Measurements from ENCODE around the gene CPE. TPM values are rescaled to one million over a fixed set of nuclear protein-coding genes. Genes with fewer than 3 reads are reported as not detected.
"Not testable (repeated sequence)": the region's sequence is repeated elsewhere in the genome, so short reads cannot be mapped to it uniquely, and the experiment has no call there.

The CPE gene
- total RNA-seq, 1 experiment from 2014 or later, result 15.2 TPM

GRCh38 chr4:165472943-165473676 lies 94.3 kb downstream of the CPE start:
- Histone ChIP-seq H3K9me3 (replicated peaks) (peaks cover 6% of the 10 kb centered on the region; the same call in 1 of the 2 replicates), H3K36me3 (no peaks in the 10 kb centered on the region), H3K4me1 (replicated peaks) (no peaks in the 10 kb centered on the region), H3K4me3 (no peak overlapping the region), H3K27me3 (replicated peaks) (no peaks in the 10 kb centered on the region), H3K27ac (no peak overlapping the region)
- no peak for DNase-seq (ENCODE audit: low read depth in 1 of 2, low spot score in 2 of 2)

- Histone ChIP-seq H3K27ac (no peak overlapping the region), H3K4me1 (replicated peaks) (no peaks in the 10 kb centered on the region), H3K4me3 (no peak overlapping the region), H3K27me3 (replicated peaks) (no peaks in the 10 kb centered on the region), H3K9me3 (replicated peaks) (peaks cover 6% of the 10 kb centered on the region; the same call in 1 of the 2 replicates), H3K36me3 (no peaks in the 10 kb centered on the region)
- no peak for DNase-seq (ENCODE audit: low read depth in 1 of 2, low spot score in 2 of 2)
Measured at GRCh38 chr4:165474784-165475705, 96.2 kb downstream of the CPE start.

- Histone ChIP-seq H3K27ac (no peak overlapping the region), H3K4me3 (no peak overlapping the region), H3K36me3 (no peaks in the 10 kb centered on the region), H3K27me3 (replicated peaks) (no peaks in the 10 kb centered on the region), H3K4me1 (replicated peaks) (no peaks in the 10 kb centered on the region), H3K9me3 (replicated peaks) (peaks cover 2% of the 10 kb centered on the region; the same call in 1 of the 2 replicates)
- no peak for DNase-seq (ENCODE audit: low read depth in 1 of 2, low spot score in 2 of 2)
Measured at GRCh38 chr4:165475706-165476070, 96.9 kb downstream of the CPE start.

DNA sequence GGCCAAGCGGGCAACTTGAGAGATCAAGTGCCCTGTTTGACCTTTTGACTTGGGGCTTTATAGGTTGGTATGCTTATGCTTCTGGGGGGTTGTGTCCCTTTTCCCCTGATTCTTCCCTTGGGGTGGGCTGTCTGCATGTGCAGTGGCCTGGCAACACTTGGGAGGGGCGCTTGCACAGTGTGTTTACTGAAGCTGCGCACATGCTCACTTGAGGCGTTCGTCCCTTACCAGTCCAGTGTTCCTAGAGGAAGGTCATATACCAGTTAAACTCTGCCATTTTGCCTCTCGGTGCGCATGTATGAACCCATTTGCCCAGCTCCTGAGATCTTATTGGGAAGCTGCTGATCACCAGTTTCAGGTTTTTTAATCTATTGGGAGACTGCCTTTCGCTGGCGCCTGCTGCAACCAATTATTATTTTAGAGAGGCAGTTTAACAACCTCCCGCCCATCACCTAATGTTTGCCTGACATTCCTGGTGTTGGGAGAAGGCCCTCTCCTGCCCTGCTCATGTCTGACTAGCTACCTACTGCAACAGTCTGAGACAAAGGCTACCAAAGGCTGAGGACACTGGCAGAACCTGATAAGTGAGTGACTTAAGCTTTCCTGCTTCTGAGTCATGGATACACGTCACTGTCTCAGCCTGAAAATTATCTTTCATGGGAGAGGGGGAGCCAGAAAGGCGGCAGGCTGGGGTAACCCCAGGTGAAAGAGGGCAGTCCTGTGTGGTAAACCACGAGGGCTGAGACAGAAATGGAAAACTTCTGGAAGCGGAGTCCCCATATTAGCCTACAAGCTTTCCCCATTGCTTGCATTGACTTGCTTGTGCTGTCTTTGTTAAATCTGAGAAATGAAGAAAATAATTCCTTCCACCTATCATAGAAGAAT lies 97.6 kb downstream of the CPE start:
- peaks cover 2% of the 10 kb centered on the region; the same call in 1 of the 2 replicates for H3K9me3 ChIP-seq (replicated peaks)
- H3K36me3 ChIP-seq, result no peaks in the 10 kb centered on the region
- no peak for DNase-seq (ENCODE audit: low read depth in 1 of 2, low spot score in 2 of 2)
- H3K4me3 ChIP-seq, result no peak overlapping the region
- no peak overlapping the region for H3K27ac ChIP-seq
- H3K27me3 ChIP-seq (replicated peaks), result no peaks in the 10 kb centered on the region
- no peaks in the 10 kb centered on the region for H3K4me1 ChIP-seq (replicated peaks)

DNA sequence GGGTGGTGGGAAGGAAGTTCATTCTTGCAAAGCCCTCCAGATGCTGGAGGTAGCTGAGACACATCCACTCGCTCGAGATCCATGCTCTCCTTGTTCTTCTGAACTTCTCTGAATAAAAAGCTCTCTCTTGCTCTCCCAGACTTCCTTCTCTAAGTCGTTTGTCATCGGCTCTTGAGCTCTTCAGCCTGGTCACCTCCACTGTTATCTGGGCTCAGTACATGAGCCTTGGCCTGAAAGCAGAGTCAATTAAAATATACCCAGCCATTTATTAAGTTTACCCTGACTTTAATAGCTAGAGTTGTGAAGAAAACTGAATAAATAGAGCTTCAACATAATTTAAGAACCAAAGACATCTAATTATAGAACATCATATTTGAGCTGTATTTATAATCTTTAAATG lies 99.0 kb downstream of the CPE start:
- peaks cover 2% of the 10 kb centered on the region; the same call in 1 of the 2 replicates for H3K9me3 ChIP-seq (replicated peaks)

DNA sequence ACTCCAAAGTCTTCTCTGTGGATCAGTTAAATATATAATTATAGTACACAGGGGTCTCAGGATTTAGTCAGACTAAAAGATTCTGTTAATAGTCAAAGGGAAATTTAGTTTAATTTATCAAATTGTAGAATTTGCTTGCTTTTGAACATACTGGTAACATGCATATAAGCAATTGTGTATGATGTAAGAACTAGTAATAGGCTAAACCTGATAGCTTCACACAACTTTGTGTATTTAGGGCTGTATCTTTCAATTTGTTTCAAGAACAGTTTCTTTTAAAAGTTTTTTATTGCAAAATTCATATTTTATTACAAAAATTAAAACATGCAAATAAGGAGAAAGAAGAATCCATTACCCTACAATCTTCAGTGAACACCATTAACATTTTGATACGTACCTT lies 99.5 kb downstream of the CPE start:
- H3K9me3 ChIP-seq (replicated peaks), result peaks cover 1% of the 10 kb centered on the region; the same call in 1 of the 2 replicates
- no peak overlapping the region for H3K4me3 ChIP-seq
- H3K27ac ChIP-seq, result no peak overlapping the region
- H3K4me1 ChIP-seq (replicated peaks), result no peaks in the 10 kb centered on the region
- H3K36me3 ChIP-seq, result no peaks in the 10 kb centered on the region
- no peak for DNase-seq (ENCODE audit: low read depth in 1 of 2, low spot score in 2 of 2)
- H3K27me3 ChIP-seq (replicated peaks), result no peaks in the 10 kb centered on the region

More for the DNA sequence above, 99.0 kb downstream of the CPE start:
- DNase-seq (ENCODE audit: low read depth in 1 of 2, low spot score in 2 of 2), result no peak
- Histone ChIP-seq H3K27ac (no peak overlapping the region), H3K4me1 (replicated peaks) (no peaks in the 10 kb centered on the region), H3K36me3 (no peaks in the 10 kb centered on the region), H3K4me3 (no peak overlapping the region), H3K27me3 (replicated peaks) (no peaks in the 10 kb centered on the region)

DNA sequence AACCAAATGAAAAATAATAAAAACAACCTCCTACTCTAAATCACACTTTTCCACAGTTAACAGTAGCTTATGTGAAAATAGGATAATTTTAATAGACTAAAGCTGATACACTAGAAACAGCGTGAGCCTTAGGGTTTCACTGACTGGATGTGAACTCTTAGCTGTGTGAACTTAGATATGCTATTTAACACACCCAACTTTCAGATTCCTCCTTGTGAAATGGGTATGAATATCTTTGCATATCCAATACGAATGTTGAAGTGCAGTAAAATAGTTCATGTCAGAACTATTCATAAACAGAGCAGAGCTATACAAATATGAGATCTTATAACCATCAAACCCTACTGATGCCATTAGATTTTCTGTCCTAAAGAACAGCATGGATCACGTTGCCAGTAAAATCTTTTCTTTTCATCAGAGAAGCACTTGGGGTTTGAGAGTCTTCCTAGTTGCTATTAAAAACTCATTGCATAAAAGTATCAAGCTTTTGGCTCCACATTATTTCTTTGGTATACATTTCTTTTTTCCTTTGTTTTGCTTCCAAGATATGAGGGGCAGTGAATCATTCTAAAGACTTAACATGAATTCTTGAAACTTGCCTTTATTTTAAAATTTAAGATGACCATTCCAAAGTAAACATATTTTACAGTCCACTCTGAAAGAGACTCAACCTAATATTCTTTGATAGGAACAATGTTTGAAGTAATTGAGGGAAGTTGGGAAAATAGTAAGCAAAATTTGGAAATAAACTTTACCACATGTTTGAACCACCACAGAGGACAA lies 102.4 kb downstream of the CPE start:
- H3K4me3 ChIP-seq, result no peak overlapping the region
- no peaks in the 10 kb centered on the region for H3K36me3 ChIP-seq
- no peak for DNase-seq (ENCODE audit: low read depth in 1 of 2, low spot score in 2 of 2)
- H3K9me3 ChIP-seq (replicated peaks), result no peaks in the 10 kb centered on the region
- H3K27me3 ChIP-seq (replicated peaks), result no peaks in the 10 kb centered on the region
- no peak overlapping the region for H3K27ac ChIP-seq
- H3K4me1 ChIP-seq (replicated peaks), result no peaks in the 10 kb centered on the region

DNA sequence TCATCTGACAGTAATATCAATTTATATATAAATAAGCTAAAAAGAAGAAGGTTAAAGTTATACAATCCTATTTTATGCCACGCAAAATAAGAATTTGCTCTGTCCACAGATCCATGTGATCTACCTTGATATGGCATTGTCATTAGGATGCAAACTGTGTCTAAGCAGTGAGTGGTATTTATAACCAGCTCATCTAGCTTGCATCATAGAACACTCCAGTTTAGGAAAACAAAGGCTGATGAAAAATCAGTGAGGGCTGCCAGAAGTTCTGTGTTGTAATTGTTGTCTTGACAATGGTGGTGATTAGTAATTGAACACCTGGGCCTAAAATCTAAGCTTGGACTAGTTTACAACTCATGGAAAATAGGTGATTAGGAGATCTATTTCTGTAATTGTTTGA lies 111.0 kb downstream of the CPE start:
- Histone ChIP-seq H3K4me1 (replicated peaks) (no peaks in the 10 kb centered on the region), H3K27ac (no peak overlapping the region), H3K4me3 (no peak overlapping the region), H3K27me3 (replicated peaks) (no peaks in the 10 kb centered on the region), H3K36me3 (no peaks in the 10 kb centered on the region), H3K9me3 (replicated peaks) (no peaks in the 10 kb centered on the region)
- no peak for DNase-seq (ENCODE audit: low read depth in 1 of 2, low spot score in 2 of 2)

- H3K36me3 ChIP-seq; H3K4me1 ChIP-seq (replicated peaks); H3K27me3 ChIP-seq (replicated peaks); H3K4me3 ChIP-seq; DNase-seq (ENCODE audit: low read depth in 1 of 2, low spot score in 2 of 2); H3K27ac ChIP-seq; H3K9me3 ChIP-seq (replicated peaks): not testable (repeated sequence)
Measured at GRCh38 chr4:165492583-165492982, 113.8 kb downstream of the CPE start.

- Histone ChIP-seq H3K4me1 (replicated peaks) (no peaks in the 10 kb centered on the region), H3K4me3 (no peak overlapping the region), H3K27ac (no peak overlapping the region), H3K9me3 (replicated peaks) (no peaks in the 10 kb centered on the region), H3K27me3 (replicated peaks) (no peaks in the 10 kb centered on the region), H3K36me3 (no peaks in the 10 kb centered on the region)
- DNase-seq (ENCODE audit: low read depth in 1 of 2, low spot score in 2 of 2), result peak; percentile 30 to 56
Measured at GRCh38 chr4:165493359-165493758, 114.6 kb downstream of the CPE start.

DNA sequence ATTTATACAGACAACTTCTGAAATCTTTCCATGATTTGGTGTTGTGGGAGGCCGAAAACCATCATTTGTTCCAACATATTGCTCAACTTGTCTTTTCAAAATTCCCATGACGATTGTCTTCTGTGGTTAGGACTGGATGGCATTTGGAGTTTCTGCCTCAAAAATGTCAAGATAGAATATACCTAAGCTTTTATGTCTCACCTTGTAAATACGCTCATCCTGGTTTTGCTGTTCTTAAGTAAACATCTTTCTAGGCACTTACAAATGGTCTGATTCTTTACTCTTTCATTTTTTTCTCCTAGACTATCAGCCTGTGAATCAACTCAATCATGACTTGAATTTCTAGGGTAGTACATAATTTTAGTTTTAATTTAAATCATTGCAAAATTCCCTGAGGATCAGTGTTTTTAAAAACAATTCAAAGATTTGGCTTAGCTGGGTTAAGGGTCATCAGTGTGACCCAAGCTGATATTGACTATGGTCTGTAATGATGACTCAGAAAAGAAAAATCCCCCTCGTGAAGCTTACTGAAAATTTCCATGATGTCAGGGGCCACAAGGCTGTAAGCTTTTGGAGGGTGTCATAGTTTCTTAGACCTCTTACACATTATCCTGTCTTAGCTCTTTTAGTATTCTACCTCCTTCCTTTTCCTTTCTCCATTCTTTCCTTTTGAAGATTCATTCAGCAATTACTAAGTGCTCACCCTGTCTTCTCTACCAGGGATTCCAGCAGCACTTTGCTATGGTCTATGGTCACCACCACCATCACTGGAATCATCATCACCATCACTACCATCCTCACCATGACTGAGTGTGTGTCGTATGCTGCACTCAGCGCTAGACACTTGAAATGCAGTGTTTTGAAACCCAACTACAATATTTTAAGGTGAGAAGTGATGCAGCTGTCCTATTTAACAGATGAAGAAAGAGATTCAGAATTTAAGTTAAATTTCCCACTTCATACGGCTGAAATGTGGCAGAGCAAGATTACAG lies 124.4 kb downstream of the CPE start:
- no peaks in the 10 kb centered on the region for H3K36me3 ChIP-seq
- no peak overlapping the region for H3K4me3 ChIP-seq
- no peaks in the 10 kb centered on the region for H3K9me3 ChIP-seq (replicated peaks)
- no peak for DNase-seq (ENCODE audit: low read depth in 1 of 2, low spot score in 2 of 2)
- H3K27ac ChIP-seq, result no peak overlapping the region
- no peaks in the 10 kb centered on the region for H3K27me3 ChIP-seq (replicated peaks)
- H3K4me1 ChIP-seq (replicated peaks), result no peaks in the 10 kb centered on the region

DNA sequence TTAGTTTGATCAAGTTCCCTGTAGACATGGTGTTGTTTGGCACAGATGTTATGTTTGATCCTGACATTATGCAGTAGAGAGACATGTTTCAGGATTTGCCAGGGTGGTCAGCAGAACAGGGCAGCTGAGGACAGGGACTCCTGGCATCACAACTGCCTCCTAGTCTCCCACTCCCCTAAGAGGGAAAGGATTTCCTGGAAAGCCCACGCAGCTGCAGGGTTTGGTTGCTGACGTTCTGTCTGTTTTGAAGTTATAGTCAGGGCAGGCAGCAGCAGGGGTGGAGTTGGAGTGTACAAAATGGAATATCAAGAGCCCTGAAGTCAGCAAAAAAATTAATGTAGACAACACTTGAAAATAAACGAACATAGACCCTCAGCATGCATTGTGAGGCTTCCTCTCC lies 125.4 kb downstream of the CPE start:
- Histone ChIP-seq H3K4me1 (replicated peaks) (no peaks in the 10 kb centered on the region), H3K9me3 (replicated peaks) (no peaks in the 10 kb centered on the region), H3K4me3 (no peak overlapping the region), H3K27me3 (replicated peaks) (no peaks in the 10 kb centered on the region), H3K36me3 (no peaks in the 10 kb centered on the region), H3K27ac (no peak overlapping the region)
- no peak for DNase-seq (ENCODE audit: low read depth in 1 of 2, low spot score in 2 of 2)
